ENCODE results near the gene LMF1. TPM values are rescaled to one million over a fixed set of nuclear protein-coding genes. Genes with fewer than 3 reads are reported as not detected.

LMF1 gene
- total and polyA plus RNA-seq, 2 of the 4 experiments (the other 2 are of a cell fraction), result 7.7 to 13.1 TPM

DNA sequence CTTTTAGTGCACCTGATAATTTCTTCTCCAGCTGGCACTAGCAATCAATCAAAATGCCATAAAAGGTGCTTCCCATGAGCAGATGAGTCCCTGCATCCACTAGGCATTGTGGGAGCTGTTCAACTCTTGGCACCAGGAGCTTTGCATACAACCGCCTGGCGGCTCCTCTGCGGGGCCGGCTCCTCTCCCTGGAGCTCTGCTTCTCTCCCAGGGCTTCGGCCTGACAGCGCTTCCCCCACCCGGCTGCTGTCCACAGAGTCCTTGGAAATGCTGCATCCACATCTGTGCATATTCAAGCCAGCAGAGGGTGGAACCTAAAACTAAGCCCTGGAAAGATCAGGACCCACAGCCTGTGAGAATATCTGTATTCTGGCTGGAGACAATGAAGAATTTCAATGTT, 62.9 kb downstream of the LMF1 start:
- no peak overlapping the region for H4K91ac ChIP-seq (ENCODE audit: insufficient read depth, low read depth, low read length)
- H3K36me3 ChIP-seq (ENCODE audit: control insufficient read depth, insufficient read depth, low read length), result peaks cover 10% of the 10 kb centered on the region
- CTCF ChIA-PET, result no interaction called here
- no peaks in the 10 kb centered on the region for H3K4me1 ChIP-seq (ENCODE audit: control insufficient read depth, insufficient read depth, low read length)
- no peak overlapping the region for H3K56ac ChIP-seq (ENCODE audit: extremely low read depth, insufficient read depth, low read length)
- in situ Hi-C loops (cut with MboI; ENCODE audit: low sequenced_read_pairs), result no loop called here
- no peak overlapping the region for H2BK20ac ChIP-seq (ENCODE audit: low read depth, low read length)
- H3K14ac ChIP-seq (replicated peaks; ENCODE audit: low read depth, low read length), result no peak overlapping the region
- POLR2A ChIA-PET (ENCODE audit: unreplicated experiment), result no interaction called here
- H3K4me2 ChIP-seq (ENCODE audit: low read depth, low read length), result no peak overlapping the region
- H4K20me1 ChIP-seq (ENCODE audit: insufficient read depth, low read length), result no peaks in the 10 kb centered on the region
- no peaks in the 10 kb centered on the region for H3K27me3 ChIP-seq (ENCODE audit: control insufficient read depth, insufficient read depth, low read length)
- H4K8ac ChIP-seq (ENCODE audit: low read depth in 2 of 2, low read length in 2 of 2), result no peak overlapping the region
- peak overlapping the region; percentile 42 for H2AK9ac ChIP-seq (replicated peaks; ENCODE audit: low read depth, low read length, poor library complexity)
- H4K5ac ChIP-seq (ENCODE audit: low read depth, low read length), result no peak overlapping the region
- no peak overlapping the region for H2BK120ac ChIP-seq (ENCODE audit: low read depth, low read length)
- DNase-seq, result no peak
- H3K27ac ChIP-seq (ENCODE audit: insufficient read depth, low read length), result no peak overlapping the region
- H3K18ac ChIP-seq (ENCODE audit: low read depth, low read length), result no peak overlapping the region
- no peak overlapping the region for H3K4ac ChIP-seq (ENCODE audit: low read depth, low read length)
- TF ChIP-seq, protein P1, sequence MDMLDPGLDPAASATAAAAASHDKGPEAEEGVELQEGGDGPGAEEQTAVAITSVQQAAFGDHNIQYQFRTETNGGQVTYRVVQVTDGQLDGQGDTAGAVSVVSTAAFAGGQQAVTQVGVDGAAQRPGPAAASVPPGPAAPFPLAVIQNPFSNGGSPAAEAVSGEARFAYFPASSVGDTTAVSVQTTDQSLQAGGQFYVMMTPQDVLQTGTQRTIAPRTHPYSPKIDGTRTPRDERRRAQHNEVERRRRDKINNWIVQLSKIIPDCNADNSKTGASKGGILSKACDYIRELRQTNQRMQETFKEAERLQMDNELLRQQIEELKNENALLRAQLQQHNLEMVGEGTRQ (IDR thresholded peaks at IDR 0.05; ENCODE audit: low read depth, low read length), result no peak
- TF ChIP-seq CHD1 (IDR thresholded peaks at IDR 0.05; ENCODE audit: low read depth, low read length), result no peak
- TF ChIP-seq MXI1 (IDR thresholded peaks at IDR 0.05; ENCODE audit: borderline replicate concordance, low read depth, low read length), result no peak
- no peak for TF ChIP-seq POLR2A (IDR thresholded peaks at IDR 0.05; ENCODE audit: low read depth, low read length)
- TF ChIP-seq RAD21 (IDR thresholded peaks at IDR 0.05; ENCODE audit: low read length), result no peak
- TF ChIP-seq FOS (IDR thresholded peaks at IDR 0.05; ENCODE audit: low read depth, low read length), result no peak
- TF ChIP-seq BHLHE40 (IDR thresholded peaks at IDR 0.05; ENCODE audit: low read depth, low read length), result no peak
- no peak for TF ChIP-seq RCOR1 (IDR thresholded peaks at IDR 0.05; ENCODE audit: insufficient replicate concordance, low read length)
- no peak for TF ChIP-seq MAFK (IDR thresholded peaks at IDR 0.05; ENCODE audit: low read depth, low read length)
- TF ChIP-seq, protein P2, sequence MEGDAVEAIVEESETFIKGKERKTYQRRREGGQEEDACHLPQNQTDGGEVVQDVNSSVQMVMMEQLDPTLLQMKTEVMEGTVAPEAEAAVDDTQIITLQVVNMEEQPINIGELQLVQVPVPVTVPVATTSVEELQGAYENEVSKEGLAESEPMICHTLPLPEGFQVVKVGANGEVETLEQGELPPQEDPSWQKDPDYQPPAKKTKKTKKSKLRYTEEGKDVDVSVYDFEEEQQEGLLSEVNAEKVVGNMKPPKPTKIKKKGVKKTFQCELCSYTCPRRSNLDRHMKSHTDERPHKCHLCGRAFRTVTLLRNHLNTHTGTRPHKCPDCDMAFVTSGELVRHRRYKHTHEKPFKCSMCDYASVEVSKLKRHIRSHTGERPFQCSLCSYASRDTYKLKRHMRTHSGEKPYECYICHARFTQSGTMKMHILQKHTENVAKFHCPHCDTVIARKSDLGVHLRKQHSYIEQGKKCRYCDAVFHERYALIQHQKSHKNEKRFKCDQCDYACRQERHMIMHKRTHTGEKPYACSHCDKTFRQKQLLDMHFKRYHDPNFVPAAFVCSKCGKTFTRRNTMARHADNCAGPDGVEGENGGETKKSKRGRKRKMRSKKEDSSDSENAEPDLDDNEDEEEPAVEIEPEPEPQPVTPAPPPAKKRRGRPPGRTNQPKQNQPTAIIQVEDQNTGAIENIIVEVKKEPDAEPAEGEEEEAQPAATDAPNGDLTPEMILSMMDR (conservative IDR thresholded peaks at IDR 0.05; ENCODE audit: low read depth, low read length), result no peak
- TF ChIP-seq CEBPB (IDR thresholded peaks at IDR 0.05; ENCODE audit: low read depth, low read length), result no peak
- TF ChIP-seq, protein P3, sequence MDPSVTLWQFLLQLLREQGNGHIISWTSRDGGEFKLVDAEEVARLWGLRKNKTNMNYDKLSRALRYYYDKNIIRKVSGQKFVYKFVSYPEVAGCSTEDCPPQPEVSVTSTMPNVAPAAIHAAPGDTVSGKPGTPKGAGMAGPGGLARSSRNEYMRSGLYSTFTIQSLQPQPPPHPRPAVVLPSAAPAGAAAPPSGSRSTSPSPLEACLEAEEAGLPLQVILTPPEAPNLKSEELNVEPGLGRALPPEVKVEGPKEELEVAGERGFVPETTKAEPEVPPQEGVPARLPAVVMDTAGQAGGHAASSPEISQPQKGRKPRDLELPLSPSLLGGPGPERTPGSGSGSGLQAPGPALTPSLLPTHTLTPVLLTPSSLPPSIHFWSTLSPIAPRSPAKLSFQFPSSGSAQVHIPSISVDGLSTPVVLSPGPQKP (IDR thresholded peaks at IDR 0.05; ENCODE audit: borderline replicate concordance, low read depth, low read length), result no peak
- TF ChIP-seq MAZ (IDR thresholded peaks at IDR 0.05; ENCODE audit: borderline replicate concordance, low read depth, low read length), result no peak
- TF ChIP-seq SMC3 (IDR thresholded peaks at IDR 0.05; ENCODE audit: low read depth, low read length), result no peak
- TF ChIP-seq RFX5 (IDR thresholded peaks at IDR 0.05; ENCODE audit: low read depth, low read length), result no peak
- no peak for TF ChIP-seq NFE2L2 (IDR thresholded peaks at IDR 0.05; ENCODE audit: low read depth, low read length)
- peaks cover 8% of the 10 kb centered on the region; the same call in 1 of the 2 replicates for H3K9me3 ChIP-seq (ENCODE audit: control insufficient read depth, insufficient read depth, low read length)
- no peak overlapping the region for H3K9ac ChIP-seq (ENCODE audit: low read depth, low read length)
- intact Hi-C loops (cut with micrococcal nuclease), result no loop called here
- WGBS, 2 experiments (ENCODE audit: extremely low coverage in 2 of 2, insufficient read length in 1 of 2), result no CpG with 5 or more reads among the region's 7 CpGs
- ATAC-seq (ENCODE audit: low read depth), result no peak
- no peak overlapping the region for H2BK15ac ChIP-seq (ENCODE audit: low read depth, low read length)
- no peaks in the 10 kb centered on the region for H3K79me1 ChIP-seq (ENCODE audit: low read depth in 1 of 2, low read length in 2 of 2)
- H3K9me1 ChIP-seq (ENCODE audit: insufficient read depth, low read length), result no peaks in the 10 kb centered on the region
- H2AFZ ChIP-seq (replicated peaks; ENCODE audit: low read length, poor library complexity), result no peak overlapping the region
- no TSS peak for BruUV-seq (replicated peaks)
- no peak overlapping the region for H3K4me3 ChIP-seq (ENCODE audit: insufficient read depth, low read depth, low read length)
- no peak overlapping the region for H3K23ac ChIP-seq (ENCODE audit: low read depth, low read length)
- no peak overlapping the region for H2BK5ac ChIP-seq (ENCODE audit: low read depth, low read length, poor library complexity, severe bottlenecking)
- dilution Hi-C loops (cut with HindIII; ENCODE audit: low sequenced_read_pairs, unreplicated experiment), result no loop called here
- no peak overlapping the region for H2AK5ac ChIP-seq (ENCODE audit: low read depth, low read length)
